ENCODE data around the gene MAB21L3. TPM values are rescaled to one million over a fixed set of nuclear protein-coding genes. Genes with fewer than 3 reads are reported as not detected.
A peak's percentile ranks its signal among the peaks of the same experiment; 100 is the strongest.

Gene MAB21L3
- total RNA-seq, 1 donor from 2014 or later = 0.34 TPM

DNA sequence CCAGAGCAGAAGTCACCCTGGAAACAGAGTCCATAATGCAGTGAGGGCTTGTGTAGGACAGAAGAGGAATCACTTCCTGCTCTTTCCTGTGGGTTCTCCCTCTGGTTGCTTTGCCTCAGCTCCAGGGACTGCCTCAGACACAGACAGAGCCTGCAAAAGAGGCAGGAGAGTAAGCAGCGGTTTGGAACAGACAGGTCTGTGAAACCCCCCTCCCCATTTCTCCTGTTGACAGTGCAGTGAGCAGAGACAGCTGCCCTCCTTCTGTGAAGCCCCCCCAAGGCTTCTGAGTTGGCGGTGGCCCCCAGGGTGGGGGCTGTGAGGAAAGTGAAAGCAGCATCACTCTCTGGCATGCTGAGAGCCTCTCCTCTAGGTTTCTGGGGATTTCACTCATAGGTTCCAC, 53.0 kb downstream of the MAB21L3 start:
- FAIRE-seq (no peak), DNase-seq (ENCODE audit: low read depth) (no peak)
- H3K4me1 ChIP-seq (ENCODE audit: insufficient read depth, low read length) = no peaks in the 10 kb centered on the region
- Mint-ChIP-seq H3K27ac (ENCODE audit: unreplicated experiment) (peak overlapping the region; percentile 58), H3K9me3 (ENCODE audit: unreplicated experiment) (peaks cover 2% of the 10 kb centered on the region), H3K36me3 (ENCODE audit: low read depth, unreplicated experiment) (no peaks in the 10 kb centered on the region), H3K27me3 (ENCODE audit: low read depth, unreplicated experiment) (peaks cover 15% of the 10 kb centered on the region), H3K4me3 (ENCODE audit: unreplicated experiment) (no peak overlapping the region), H3K4me1 (ENCODE audit: low read depth, unreplicated experiment) (peaks cover 8% of the 10 kb centered on the region)
- no peaks in the 10 kb centered on the region for H3K9me3 ChIP-seq (ENCODE audit: insufficient read depth, low read depth, low read length)
- no peaks in the 10 kb centered on the region for H3K36me3 ChIP-seq (ENCODE audit: insufficient read depth, low read length)
- H3K4me3 ChIP-seq (ENCODE audit: insufficient read depth, low read depth, low read length) = no peak overlapping the region
- H3K9ac ChIP-seq (ENCODE audit: low read length) = no peak overlapping the region
- H3K4me2 ChIP-seq (ENCODE audit: low read length) = no peak overlapping the region
- H3K27me3 ChIP-seq (ENCODE audit: insufficient read depth, low read length) = peaks cover 20% of the 10 kb centered on the region
- H2AFZ ChIP-seq (ENCODE audit: low read depth, low read length) = no peak overlapping the region
- no peaks in the 10 kb centered on the region for H4K20me1 ChIP-seq (ENCODE audit: insufficient read depth, low read length)
- no peak overlapping the region for H3K27ac ChIP-seq (ENCODE audit: low read depth, low read length)
- TF ChIP-seq CTCF (IDR thresholded peaks at IDR 0.05; ENCODE audit: insufficient read depth, low read depth, low read length) (no peak), EZH2 (IDR thresholded peaks at IDR 0.05; ENCODE audit: insufficient read depth, low read length) (no peak)
- H3K79me2 ChIP-seq (ENCODE audit: insufficient read depth, low read length) = no peaks in the 10 kb centered on the region

- Histone ChIP-seq H3K9me3 (ENCODE audit: insufficient read depth, low read depth, low read length) (no peaks in the 10 kb centered on the region), H2AFZ (ENCODE audit: low read depth, low read length) (no peak overlapping the region), H3K36me3 (ENCODE audit: insufficient read depth, low read length) (no peaks in the 10 kb centered on the region), H3K27ac (ENCODE audit: low read depth, low read length) (no peak overlapping the region), H3K27me3 (ENCODE audit: insufficient read depth, low read length) (peaks cover 17% of the 10 kb centered on the region), H3K4me3 (ENCODE audit: insufficient read depth, low read depth, low read length) (no peak overlapping the region), H3K79me2 (ENCODE audit: insufficient read depth, low read length) (no peaks in the 10 kb centered on the region), H3K9ac (ENCODE audit: low read length) (no peak overlapping the region), H3K4me2 (ENCODE audit: low read length) (no peak overlapping the region), H4K20me1 (ENCODE audit: insufficient read depth, low read length) (no peaks in the 10 kb centered on the region), H3K4me1 (ENCODE audit: insufficient read depth, low read length) (no peaks in the 10 kb centered on the region)
- no peak for TF ChIP-seq EZH2 (IDR thresholded peaks at IDR 0.05; ENCODE audit: insufficient read depth, low read length)
- no peak for TF ChIP-seq CTCF (IDR thresholded peaks at IDR 0.05; ENCODE audit: insufficient read depth, low read depth, low read length)
- H3K4me1 Mint-ChIP-seq (ENCODE audit: low read depth, unreplicated experiment) = peaks cover 8% of the 10 kb centered on the region
- H3K27me3 Mint-ChIP-seq (ENCODE audit: low read depth, unreplicated experiment) = peaks cover 17% of the 10 kb centered on the region
- no peak overlapping the region for H3K4me3 Mint-ChIP-seq (ENCODE audit: unreplicated experiment)
- H3K36me3 Mint-ChIP-seq (ENCODE audit: low read depth, unreplicated experiment) = no peaks in the 10 kb centered on the region
- DNase-seq (ENCODE audit: low read depth) (no peak), FAIRE-seq (no peak)
- no peak overlapping the region for H3K27ac Mint-ChIP-seq (ENCODE audit: unreplicated experiment)
- H3K9me3 Mint-ChIP-seq (ENCODE audit: unreplicated experiment) = peaks cover 2% of the 10 kb centered on the region
Measured at GRCh38 chr1:116164604-116165368, 53.6 kb downstream of the MAB21L3 start.

DNA sequence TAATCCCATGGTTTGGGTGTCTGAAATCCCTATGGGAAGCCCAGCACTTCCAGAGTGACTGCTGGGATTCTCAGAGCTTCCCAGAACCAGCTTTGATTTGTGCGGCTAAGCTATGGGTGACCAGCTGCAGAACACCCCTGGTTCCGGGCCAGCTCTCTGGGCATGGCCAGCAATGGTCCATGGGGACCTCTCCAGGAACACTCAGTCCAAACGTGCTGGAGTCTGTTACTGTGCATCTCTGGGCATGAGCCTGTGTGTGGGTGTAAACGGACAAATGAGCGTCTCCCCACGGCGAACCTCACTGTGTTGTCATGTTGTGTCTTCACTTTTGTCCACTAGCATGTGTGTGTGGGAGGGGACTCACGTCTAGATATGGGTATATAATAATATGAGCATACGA, 54.4 kb downstream of the MAB21L3 start:
- Mint-ChIP-seq H3K27ac (ENCODE audit: unreplicated experiment) (no peak overlapping the region), H3K4me1 (ENCODE audit: low read depth, unreplicated experiment) (peaks cover 8% of the 10 kb centered on the region), H3K27me3 (ENCODE audit: low read depth, unreplicated experiment) (peaks cover 21% of the 10 kb centered on the region), H3K4me3 (ENCODE audit: unreplicated experiment) (no peak overlapping the region), H3K9me3 (ENCODE audit: unreplicated experiment) (peaks cover 2% of the 10 kb centered on the region), H3K36me3 (ENCODE audit: low read depth, unreplicated experiment) (no peaks in the 10 kb centered on the region)
- Histone ChIP-seq H3K27me3 (ENCODE audit: insufficient read depth, low read length) (peaks cover 17% of the 10 kb centered on the region), H3K9ac (ENCODE audit: low read length) (no peak overlapping the region), H3K4me1 (ENCODE audit: insufficient read depth, low read length) (no peaks in the 10 kb centered on the region), H2AFZ (ENCODE audit: low read depth, low read length) (no peak overlapping the region), H3K27ac (ENCODE audit: low read depth, low read length) (no peak overlapping the region), H3K79me2 (ENCODE audit: insufficient read depth, low read length) (no peaks in the 10 kb centered on the region), H4K20me1 (ENCODE audit: insufficient read depth, low read length) (no peaks in the 10 kb centered on the region), H3K36me3 (ENCODE audit: insufficient read depth, low read length) (no peaks in the 10 kb centered on the region), H3K9me3 (ENCODE audit: insufficient read depth, low read depth, low read length) (no peaks in the 10 kb centered on the region), H3K4me2 (ENCODE audit: low read length) (no peak overlapping the region), H3K4me3 (ENCODE audit: insufficient read depth, low read depth, low read length) (no peak overlapping the region)
- FAIRE-seq (no peak), DNase-seq (ENCODE audit: low read depth) (no peak)
- no peak for TF ChIP-seq EZH2 (IDR thresholded peaks at IDR 0.05; ENCODE audit: insufficient read depth, low read length)
- TF ChIP-seq CTCF (IDR thresholded peaks at IDR 0.05; ENCODE audit: insufficient read depth, low read depth, low read length) = no peak
